ENCODE results near the gene DPEP1. TPM values are rescaled to one million over a fixed set of nuclear protein-coding genes. Genes with fewer than 3 reads are reported as not detected.
A peak's percentile ranks its signal among the peaks of the same experiment; 100 is the strongest.

The DPEP1 gene
- polyA plus RNA-seq, 3 donors: 31.6 to 76.5 (median 60.1) TPM

DNA sequence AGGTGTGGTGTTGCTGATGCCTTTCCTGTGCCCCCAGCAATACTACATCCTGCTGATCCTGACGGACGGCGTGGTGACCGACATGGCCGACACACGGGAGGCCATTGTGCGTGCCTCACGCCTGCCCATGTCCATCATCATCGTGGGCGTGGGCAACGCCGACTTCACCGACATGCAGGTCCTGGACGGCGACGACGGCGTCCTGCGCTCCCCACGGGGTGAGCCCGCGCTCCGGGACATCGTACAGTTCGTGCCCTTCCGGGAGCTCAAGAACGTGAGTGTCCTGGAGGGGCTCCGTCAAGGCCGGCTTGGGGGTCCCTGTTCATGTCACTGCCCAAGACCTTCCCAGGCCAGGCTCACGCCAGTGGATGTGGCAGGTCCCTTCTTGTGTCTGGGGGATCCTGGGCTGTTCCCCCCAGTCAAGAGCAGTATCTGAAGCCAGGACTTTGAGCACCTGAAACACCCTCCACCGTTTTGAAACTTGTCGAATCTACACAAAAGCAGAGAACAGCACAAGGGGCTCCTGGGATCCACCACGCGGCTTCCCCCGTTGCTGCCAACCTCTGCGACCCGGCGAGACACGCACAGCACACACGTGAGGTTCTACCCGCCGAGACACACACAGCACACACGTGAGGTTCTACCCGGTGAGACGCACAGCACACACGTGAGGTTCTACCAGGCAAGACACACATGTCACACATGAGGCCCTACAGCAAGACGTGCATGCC, 17.9 kb upstream of the DPEP1 start:
- no peak for DNase-seq

DNA sequence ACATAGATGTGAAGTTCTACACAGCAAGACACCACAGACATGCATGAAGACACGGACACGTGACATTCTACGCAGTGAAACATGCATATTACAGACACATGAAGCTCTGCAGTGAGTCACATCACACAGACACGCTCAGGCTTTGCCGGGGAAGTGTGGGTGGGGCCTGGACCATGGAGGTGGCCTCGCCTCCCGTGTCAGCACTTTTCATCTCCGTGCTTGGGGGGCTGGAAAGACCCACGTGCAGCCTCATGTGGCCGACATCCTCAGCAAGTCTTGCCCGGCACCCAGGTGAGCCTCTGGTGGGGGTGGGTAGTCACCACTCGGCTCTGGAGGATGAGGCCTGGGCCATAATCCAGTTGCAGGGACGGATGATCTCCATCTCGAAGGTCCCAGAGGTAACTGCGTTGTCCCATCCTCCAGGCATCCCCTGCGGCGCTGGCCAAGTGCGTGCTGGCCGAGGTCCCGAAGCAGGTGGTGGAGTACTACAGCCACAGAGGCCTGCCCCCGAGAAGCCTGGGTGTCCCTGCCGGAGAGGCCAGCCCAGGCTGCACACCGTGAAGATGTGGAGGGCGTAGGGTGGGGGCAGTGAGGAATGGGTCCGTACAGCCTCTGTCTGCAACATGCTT, 17.3 kb upstream of the DPEP1 start:
- DNase-seq: no peak

GRCh38 chr16:89596957-89597649, 16.3 kb upstream of the DPEP1 start:
- DNase-seq: no peak

GRCh38 chr16:89598199-89598598, 15.2 kb upstream of the DPEP1 start:
- no peak for DNase-seq

DNA sequence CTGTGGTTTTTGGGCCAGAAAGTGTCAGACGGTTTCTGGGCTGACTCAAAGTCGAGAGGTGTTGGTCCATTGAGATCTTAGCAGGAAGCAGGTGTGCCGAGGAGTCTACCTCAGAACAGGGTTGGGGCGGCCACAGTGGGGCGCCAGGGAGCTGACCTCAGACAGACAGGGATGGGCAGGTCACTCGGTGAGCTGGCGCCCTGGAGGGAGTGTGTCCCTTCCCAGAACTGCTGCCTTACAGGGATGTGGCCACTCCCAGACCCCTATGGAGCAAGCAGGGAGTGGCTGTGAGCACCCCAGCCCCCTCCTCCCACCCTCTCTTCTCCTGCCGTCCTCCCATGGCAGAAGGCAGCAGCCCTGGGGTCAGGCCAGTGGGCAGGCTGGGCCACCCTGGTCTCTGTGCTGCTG, 14.0 kb upstream of the DPEP1 start:
- DNase-seq: no peak

- no peak for DNase-seq
These were observed 13.5 kb upstream of the DPEP1 start for GRCh38 chr16:89599902-89600301.

DNA sequence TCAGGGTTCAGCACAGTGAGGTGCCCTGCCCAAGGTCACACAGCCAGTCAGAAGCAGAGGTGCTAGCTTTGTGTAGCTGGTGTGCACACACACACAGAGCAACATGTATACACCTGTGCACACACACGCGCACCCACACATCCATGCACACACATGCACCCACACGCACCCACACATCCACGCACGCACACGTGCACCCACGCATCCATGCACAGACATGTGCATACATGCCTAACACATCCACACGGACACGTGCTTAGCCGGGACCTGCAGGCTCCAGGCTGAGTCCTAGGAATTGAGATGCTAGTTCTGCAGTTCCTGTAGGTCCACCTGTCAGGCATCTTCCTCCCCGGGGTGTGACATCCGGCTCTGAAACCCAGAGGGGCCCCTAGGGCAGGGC, 13.0 kb upstream of the DPEP1 start:
- DNase-seq: no peak

- DNase-seq: no peak
These were observed 12.5 kb upstream of the DPEP1 start for GRCh38 chr16:89600956-89601355.

DNA sequence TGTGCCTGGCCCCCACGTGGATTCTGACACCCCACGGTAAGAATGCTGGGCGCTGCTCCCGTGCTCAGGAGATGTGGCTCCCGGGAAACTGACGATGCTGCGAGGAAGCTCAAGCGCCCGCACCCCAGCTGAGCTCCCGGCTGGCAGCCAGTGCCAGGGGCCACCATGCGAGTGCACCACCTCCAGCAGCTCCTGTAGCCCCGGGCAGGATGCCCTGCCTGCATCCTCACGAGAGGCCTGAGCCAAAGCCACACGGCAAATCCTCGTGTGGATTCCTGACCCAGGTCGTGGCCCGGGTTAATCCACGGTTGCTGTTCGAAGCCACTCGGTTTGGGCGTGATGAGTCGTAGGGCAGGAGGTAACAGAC, 11.6 kb upstream of the DPEP1 start:
- DNase-seq: no peak

GRCh38 chr16:89602273-89602951, 11.0 kb upstream of the DPEP1 start:
- DNase-seq: peak; percentile 95

- DNase-seq: no peak
These were observed 10.4 kb upstream of the DPEP1 start for GRCh38 chr16:89602952-89603590.

DNA sequence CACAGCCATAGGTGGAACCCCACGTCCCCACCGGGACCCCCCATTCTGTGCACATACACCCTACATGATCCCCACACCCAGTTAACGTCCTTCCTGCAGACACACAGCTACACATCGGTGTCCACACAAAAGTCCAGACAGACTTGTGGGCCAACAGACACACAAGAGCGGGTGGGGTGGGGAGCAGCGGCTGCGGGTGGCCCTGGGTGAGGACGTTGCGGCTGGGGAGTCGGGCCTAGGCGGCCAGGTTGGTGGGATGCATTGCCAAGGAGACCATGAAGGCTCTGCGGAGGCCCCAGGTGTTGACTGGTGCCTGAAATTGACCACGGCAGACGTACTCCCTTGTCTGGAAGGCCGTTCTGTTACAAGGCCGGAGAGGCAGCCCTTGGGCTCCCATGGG, 8.7 kb upstream of the DPEP1 start:
- no peak for DNase-seq

GRCh38 chr16:89605186-89605970, 8.1 kb upstream of the DPEP1 start:
- no peak for DNase-seq

DNA sequence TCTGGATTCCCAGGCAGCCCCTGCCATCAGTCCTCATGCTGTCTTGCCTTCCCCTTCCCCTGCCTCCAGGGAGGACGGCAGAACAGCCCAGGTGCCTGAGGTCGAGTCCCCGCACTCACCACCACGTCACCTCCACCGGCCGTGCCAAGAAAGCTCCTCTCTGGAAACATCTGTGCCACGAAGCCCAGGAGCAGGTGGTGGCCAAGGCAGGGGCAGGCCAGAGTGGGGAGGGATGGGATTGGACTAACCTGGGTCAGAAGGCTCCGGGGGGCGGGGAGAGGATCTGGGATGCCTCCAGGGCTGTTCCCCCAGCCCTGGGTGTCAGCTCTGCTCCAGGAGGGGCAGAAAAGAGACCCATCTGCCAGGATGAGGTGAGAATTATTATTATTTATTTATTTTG, 7.4 kb upstream of the DPEP1 start:
- DNase-seq: no peak

GRCh38 chr16:89607453-89607852, 6.0 kb upstream of the DPEP1 start:
- DNase-seq: no peak

DNA sequence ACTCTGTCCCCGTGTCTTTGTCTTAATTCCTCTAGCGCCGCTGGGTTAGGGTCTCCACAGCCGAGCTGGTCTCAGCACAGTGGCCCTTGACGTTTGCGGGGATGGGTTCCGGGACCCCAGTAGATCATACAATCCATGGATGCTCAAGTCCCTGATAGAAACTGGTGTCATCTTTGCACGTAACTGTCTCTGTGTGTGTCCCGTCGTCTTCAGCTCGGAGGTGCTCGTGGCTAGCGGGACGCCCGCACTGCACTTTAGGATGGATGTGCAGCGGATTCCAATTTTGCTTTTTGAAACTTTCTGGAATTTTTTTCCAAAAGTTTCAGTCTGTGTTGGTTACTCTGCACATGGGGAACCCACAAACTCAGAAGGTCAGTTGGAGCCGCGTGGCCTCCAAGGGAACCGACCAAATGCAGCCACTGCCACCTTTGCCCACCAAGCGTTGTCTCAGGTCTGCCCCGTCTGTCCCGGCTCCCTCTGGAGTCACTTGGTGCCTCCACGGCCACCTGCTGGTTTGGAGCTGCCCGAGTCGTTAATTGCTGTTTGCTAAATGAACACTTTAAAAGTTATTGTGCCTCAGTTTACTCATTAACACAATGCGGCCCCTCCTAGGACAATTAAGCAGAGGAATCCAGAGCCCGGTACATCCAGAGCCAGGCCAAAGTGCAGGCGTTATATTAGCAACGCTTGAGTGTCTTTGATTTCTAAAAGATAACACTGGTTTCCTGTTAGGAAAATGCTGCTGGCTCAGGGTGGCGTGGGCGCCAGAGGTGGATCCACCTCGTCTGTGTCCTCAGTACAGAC, 5.3 kb upstream of the DPEP1 start:
- DNase-seq: no peak

DNA sequence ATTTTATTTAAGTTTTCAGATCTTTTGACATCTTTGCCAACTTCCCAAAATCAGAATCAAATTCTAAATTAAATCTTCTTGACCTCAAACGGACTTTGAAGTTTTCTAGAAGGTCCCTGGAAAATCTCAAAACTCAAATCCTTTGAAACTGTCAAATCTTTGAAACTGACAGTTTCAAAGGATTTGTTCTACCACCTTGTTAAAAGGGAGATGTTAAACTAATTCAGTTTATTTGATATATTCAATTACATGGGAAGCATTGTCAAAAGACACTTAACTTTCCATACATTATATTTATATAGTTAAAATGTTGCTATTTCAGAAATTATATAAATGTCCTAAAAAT, 3.4 kb upstream of the DPEP1 start:
- no peak for DNase-seq

DNA sequence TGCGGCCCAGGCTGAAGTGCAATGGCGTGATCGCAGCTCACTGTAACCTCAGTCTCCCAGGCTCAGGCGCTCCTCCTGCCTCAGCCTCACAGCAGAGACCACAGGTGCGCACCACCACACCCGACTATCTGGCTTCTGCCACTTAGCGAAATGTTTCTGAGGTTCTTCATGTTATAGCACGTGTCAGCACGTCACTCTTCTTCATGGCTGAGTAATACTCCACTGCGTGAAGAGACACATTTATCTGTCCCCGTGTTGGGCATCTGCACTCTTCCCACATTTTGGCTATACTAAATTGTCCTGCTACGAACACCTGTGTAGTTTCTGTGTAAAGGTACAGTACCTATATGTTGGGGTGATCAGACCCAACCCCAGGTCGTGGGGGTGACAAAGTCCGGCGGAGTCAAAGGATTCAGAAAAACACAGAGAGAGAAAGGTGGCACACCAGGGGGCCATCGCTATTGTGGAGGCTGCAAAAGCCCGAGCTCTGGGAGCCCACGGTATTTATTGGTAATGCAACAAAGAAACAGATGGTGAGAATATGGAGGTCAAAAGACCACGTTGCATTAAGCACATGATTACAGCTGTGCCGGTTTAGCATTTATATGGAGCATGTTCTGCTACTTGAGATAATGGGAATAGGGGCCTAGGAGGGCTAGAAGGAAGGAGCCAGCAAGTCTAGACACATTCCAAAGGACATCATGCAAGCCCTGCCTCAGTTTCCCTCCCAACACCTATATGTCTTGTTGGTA, 851 bp upstream of the DPEP1 start:
- DNase-seq: no peak

DNA sequence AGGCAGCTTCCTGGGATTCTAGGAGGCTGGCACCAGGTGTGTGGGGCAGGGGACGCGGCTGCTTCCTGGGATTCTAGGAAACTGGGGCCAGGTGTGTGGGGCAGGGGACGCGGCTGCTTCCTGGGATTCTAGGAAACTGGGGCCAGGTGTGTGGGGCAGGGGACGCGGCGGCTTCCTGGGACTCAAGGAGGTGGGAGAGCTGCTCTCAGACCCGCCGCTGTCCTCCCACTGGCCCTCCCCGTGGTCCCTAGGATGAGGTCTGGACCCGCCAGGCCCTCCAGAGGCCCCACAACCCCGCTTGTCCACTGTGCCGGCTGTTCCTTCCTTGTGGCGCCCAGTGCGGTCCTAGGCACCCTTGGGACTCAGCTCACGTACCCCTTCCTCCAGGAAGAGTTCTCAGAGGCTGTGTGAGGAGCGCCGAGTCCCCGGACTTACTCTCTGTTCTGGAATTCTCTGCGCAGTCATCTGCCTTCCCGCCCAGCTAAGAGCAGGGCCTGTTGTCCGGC, 565 bp downstream of the DPEP1 start:
- no peak for DNase-seq

GRCh38 chr16:89615176-89615575, 1.7 kb downstream of the DPEP1 start:
- DNase-seq: no peak

Measured in renal pelvis (tissue), 4 donors.